HG03066 (cell line): ENCODE measurements around the gene MICALL2.

ENCODE experiments used
- ATAC-seq: cut with Tn5 transposase; IDR thresholded peaks from one replicate; pipeline ENCODE4 v1.9.1; 2021; ENCODE audit warnings: low read depth; ENCODE audit not compliant: unreplicated experiment

The MICALL2 gene

DNA sequence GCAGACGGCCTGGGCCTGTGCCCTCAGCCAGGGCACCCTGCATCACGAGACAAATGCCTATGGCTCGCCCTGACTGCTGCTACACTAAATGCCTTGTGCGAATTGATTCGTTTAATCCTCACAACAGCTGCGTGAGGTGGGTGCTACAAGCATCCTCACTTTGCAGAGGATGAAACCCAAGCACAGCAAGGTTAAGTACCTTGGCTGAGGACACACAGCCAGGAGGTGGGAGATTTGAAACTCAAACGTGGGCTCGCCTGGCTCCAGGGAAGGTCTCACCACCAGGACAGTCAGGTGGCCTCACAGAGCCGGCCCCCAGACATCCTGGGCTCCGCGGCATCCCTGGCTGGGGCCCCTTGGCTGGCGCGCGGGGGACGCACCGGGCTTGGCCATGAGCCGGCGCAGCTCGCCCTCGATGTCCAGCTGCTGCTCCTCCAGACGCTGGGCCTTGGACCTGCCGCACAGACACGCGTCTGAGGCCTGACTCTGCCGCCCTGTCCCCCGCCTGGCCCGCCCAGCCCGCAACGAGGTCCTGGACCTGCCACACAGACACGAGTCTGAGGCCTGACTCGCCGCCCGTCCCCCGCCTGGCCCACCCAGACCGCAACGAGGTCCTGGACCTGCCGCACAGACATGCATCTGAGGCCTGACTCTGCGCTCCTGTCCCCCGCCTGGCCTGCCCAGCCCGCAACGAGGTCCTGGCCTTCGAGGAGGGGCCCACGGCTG, 22.0 kb downstream of the MICALL2 start:
- no peak for ATAC-seq

DNA sequence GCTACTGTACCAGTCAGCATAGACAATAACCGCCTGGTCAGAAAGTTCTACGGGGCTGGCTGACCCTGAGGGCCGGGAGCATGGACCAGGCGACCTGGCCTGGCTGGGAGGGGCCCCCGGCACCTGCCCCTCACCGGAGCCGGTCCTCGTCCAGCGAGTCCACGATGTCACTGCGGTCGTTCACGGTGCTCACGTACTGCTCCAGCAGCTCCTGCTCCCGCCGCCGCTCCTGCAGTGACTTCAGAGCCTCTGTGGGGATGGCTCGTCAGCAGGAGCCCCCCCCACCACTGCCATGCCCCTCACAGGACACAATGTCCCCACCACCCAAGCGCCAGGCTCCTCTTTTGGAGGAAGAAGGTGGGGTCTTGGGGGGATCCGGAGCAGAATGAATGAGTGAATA, 22.7 kb downstream of the MICALL2 start:
- ATAC-seq, result no peak

DNA sequence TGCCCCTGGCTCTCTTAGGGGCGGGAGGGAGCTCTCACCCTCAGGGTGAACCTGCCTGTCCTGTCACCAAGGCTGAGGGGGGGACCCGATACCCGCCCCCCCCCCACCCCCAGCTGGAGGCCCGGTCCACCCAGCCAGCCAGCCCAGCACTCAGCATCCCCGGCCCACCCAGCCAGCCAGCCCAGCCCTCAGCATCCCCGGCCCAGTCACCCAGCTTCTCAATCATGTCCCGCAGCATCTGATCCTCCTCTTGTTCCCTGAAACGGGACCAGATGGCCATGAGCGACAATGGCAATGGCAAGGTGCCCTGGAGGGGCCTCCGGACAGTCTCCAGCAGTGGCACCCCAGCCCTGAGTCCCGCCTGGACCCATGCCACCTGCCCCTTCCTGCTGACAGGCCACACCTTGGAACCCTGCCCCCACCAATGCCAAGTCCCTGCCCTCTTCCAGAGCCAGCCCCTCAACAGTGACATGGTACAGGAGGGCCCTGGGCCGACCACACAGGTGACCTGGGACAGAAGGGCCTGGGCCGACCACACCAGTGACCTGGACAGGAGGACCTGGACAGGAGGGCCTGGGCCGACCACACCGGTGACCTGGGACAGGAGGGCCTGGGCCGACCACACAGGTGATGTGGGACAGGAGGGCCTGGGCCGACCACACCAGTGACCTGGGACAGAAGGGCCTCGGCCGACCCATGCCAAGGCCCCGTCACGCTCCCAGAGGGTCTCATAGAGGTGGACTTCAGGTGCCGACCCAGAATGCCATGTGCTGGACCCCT, 24.2 kb downstream of the MICALL2 start:
- no peak for ATAC-seq

DNA sequence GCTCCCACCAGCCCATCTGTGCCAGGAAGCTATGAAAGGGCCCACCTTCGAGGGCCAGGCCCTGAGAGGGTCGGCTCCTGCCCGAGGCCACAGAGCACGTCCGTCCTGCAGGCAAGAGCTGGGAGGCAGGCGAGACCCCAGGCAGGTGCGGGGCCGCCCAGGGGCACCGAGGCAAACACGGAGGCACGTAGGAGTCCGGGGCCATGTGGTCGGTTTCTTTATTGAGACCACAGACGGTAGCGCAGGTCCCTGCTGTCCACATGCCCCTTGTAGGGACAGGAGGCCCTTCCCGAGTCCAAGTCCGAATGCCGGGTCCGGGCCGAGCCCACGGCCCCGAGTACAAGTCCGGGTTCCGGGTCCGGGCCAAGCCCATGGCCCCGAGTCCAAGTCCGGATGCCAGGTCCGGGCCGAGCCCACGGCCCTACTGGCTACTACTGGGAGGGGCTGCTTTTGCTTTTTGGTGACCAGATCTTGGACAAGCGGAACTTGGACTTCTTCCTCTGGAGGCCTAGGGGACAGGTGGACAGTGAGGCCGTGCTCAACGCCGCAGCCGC, 25.0 kb downstream of the MICALL2 start:
- ATAC-seq, result no peak

DNA sequence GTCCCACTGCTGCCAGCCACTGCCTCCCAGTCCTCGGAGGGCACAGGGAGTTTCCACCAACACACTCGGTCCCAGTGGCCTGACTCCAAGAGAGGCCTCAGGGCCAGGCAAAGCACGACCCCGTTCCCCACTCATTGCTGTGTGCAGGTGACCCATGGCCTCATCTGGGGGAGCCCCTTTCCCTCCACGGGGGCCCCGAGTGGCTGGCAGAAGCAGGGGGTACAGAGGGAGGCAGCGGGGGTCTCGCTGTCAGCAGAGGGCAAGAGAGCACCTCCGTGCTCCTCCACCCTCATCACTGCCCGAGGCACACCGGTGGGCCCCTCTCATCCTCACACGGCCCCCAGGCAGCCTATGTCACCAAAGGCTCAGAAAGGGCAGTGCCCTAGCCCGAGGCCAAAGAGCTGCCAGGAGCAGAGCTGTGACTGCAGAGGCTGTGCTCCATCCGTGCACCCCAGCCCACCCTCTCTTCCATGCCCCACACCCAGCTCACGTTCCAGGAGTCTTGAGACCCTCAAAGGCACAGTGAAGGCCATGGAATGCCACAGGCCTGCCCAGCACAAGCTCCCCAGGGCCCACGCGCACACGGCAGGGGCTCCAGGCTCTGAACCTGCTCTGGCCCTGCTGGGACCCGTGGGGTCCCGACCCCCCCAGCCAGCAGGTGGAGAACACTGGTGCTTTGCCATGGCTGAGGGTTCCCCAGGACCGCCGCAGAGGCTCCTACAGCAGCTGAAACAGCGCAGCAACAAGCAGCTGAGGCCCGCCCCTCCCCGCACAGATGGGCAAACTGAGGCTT, 25.9 kb downstream of the MICALL2 start:
- ATAC-seq, result no peak

DNA sequence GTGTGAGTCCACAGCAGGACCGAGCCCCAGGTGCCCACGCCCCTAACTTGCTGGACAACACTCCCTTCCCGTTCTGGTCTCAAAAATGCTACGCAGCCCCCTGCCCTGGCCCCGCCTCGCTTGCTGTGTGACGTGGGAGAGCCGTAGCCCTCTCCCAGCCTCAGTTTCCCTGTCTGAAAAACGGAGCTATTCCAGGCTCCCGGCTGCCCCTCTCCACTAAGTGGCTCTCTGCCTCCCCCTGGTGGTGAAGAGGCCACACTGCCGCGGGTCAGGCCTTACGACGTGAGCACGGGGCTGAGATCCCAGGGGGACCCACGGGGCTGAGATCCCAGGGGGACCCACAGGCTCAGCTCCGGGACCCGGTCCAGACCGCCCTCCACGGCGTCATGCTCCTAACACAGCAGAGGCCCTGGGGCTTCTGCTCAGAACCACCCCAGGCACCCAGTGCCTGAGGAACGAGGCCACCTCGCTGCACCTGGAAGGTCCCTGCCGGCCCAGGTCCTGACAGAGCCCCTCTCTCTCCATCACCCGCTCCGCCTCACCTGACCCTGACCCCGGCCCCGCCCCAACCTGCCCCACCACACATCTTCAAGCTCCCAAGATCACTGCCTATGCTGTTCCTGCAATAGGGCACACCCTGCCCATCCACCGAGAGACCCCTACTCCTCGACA, 26.7 kb downstream of the MICALL2 start:
- no peak for ATAC-seq

DNA sequence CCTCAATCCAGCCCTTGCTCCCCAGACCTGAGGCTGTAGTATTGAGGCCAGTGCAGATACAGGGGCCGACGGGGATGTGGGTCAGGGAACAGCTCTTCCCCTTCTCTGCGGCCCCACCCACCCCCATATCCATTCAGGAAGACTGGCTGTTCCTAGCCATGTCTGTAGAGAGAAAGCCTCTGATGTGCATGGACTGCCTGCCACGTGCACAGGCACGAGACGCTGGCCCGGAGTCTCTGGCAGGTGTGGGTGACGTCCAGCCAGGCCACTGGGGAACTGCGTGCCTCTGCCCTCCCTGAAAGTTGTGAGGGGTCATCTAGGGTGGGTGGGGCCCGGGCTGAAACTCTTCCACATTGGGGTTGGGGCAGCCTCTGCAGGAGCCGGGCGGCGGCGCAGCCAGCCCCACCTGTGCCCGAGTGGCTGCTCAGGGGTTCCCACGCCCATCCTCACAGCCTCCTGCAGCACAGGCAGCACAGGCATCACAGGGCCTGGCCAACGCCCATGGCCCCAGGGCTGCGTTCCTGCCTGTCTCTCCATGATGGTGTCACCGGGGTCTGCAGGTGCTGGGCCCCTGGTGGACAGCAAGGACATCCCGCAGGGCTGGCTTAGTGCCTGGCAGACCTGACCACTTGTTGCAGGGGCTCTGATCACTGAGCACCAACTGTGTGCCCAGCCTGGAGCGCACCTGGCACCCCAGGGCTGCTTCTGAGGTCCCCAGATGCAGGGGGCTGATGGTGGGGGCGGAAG, 27.5 kb downstream of the MICALL2 start:
- no peak for ATAC-seq

DNA sequence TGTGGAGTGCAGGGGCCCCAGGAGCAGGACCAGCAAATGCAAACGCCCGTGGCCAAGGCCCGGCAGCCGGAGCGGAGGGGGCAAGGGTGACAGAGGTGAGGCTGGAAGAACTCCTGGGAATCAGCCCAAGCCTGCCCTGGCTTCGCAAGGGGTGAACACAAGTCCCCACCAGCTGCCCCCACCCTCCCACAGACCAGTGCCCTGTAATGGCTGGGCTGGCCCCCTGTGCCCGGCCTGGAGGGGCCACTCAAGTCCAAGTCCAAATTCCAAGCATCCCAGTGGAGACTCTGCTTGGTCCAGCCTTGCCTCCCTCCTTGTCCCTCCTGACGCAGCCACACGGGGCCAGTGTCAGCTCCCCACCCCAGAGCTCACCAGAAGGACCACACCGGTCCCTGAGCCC, 28.0 kb downstream of the MICALL2 start:
- ATAC-seq, result no peak

DNA sequence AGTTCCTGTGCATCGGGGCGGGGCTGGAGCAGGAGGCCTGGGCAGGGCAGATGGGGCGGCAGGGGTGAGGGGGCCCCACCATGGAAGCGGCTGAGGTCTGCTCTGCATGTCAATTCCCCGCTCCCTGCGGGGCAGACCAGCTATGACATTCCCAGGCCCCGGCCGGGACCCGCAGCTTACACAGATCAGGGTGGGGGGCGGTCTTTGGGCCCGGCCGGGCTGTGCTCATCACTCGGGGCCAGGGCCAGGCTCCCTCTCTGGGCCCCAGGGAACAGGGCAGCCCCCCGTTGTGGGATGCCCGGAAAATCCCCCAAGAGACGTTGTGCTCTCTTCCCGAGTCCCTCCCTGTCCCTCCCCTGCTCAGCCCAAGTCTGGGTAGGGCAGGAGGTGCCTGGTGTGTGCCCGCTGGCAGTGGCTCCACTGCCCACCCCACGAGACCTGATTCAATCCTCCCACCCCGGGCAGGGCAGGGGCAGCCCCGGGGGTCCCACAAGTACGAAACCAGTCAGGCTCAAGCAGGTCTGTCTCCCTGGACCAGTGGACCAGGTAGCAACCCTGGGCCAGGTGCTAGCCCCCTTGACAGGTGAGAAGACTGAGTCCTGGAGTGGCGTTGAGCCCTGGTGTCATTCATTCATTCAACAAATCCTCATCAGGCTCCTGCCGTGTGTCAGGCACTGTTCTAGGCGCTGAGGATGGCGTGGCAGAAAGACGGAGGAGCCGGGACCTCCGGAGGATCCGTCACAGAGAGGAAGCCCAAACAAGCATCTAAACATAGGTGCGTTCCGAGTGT, 29.0 kb downstream of the MICALL2 start:
- ATAC-seq, result no peak

DNA sequence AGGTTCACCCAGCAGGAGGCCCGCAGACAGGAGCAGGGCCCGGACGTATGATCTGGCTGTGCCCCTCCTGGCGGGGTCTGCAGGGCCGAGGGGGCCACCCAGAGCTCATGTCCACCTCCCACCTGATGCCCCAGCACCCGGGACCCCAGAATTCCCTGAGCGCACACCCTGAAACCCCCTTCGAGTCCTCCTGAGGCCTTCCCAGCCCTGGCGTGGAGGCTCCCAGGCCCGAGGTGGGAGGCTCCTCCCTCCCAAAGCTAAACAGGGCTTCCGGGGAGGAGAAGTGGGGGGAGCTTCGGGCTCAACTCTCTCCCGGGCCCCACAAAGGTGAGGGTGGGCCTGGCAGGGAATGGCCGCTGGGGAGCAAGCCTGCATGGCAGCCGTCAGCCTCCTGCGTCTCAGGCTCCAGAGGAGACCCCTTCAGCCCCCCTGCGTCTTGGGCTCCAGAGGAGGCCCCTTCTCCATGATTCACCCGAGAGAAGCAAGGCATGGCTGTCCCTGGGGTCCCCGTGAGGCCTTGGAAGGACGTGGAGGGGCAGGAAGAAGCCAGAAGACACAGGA, 30.2 kb downstream of the MICALL2 start:
- ATAC-seq, result no peak

DNA sequence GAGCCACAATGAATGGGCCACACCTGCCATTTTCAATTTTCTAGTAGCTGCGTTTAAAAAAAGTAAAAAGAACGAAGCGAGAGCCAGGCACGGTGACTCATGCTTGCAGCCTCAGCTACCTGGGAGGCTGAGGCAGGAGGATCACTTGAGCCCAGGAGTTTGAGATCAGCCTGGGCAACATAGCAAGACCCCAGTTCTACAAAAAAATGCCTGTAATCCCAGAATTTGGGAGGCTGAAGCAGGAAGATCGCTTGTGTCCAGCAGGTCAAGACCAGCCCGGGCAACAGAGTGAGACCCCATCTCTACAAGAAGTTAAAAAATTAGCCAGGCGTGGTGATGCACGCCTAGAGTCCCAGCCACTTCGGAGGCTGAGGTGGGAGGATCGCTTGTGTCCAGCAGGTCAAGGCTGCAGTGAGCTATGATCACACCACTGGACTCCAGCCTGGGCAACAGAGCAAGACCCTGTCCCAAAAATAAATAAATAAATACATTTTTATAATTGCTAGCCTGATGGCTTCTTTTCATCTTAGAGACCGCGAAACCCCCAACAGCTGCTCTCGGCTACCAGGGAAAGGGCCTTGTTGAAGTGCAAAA, 32.1 kb downstream of the MICALL2 start:
- no peak for ATAC-seq

DNA sequence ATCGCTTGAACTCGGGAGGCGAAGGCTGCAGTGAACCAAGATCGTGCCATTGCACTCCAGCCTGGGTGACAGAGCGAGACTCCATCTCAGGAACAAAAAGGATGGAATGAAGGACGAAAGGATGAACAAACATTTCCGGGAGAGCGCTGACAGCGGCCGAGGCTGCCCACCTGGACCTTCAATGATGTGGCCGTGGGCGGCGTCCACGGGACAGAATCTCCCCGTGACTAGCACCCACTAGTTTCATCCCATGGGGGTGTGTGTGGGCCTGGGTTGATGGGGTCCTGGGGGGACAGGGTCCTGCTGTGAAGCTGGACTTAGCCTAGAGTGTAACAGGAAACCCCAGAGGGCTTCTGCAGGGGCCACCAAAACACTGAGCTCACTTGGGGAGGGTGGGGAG, 32.8 kb downstream of the MICALL2 start:
- ATAC-seq, result no peak

DNA sequence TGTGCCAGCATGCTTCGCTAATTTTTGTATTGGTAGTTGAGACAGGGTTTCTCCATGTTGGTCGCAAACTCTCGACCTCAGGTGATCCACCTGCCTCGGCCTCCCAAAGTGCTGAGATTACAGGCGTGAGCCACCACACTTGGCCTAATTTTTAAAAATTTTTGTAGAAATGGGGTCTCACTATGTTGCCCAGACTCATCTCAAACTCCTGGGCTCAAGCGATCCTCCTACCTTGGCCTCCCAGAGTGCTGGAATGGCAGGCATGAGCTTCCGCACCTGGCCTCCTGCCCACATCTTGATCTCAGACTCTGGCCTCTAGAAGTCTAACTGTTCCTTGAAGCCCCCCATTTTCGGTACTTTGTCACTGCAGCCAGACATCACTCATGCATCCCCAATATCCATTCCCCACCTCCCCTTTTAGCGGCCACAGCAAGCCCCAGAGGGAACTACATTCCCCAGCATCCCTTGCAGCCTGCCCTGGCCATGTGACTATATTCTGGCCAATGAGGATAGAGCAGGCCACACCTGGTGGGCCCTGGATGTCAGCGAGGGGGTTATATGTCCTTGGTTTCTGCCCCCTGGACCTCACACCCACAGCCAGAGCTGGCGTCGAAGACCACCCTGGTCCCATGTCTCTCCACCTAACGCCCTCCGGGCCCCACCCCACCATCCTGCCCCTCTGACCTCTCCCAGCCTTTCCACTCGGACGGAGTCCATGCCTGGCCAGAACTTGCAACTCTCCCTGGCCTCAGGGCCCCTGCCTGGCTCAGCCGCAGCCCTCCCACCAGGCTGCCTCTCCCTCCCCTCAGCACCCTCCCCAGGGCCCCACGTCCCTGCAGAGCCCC, 33.8 kb downstream of the MICALL2 start:
- ATAC-seq, result no peak

DNA sequence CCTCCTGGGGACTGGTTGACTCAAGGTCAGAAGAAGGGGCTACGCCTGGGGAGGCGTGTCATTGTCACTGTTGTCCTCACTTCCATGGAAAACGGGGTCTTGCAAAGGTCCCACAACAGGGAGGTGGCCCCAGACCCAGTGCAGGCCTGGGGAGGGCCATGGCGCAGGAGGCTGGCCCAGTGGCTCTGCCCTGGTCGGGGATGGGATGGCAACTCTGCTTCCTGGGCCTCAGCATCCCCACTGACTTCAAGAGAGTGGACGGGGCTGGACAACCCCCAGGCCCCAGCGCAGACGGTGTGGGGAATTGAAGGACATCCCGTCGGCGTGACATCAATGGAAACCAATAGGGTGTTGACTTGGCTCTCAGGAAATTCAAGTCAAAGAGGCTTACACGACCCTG, 35.2 kb downstream of the MICALL2 start:
- ATAC-seq, result no peak

DNA sequence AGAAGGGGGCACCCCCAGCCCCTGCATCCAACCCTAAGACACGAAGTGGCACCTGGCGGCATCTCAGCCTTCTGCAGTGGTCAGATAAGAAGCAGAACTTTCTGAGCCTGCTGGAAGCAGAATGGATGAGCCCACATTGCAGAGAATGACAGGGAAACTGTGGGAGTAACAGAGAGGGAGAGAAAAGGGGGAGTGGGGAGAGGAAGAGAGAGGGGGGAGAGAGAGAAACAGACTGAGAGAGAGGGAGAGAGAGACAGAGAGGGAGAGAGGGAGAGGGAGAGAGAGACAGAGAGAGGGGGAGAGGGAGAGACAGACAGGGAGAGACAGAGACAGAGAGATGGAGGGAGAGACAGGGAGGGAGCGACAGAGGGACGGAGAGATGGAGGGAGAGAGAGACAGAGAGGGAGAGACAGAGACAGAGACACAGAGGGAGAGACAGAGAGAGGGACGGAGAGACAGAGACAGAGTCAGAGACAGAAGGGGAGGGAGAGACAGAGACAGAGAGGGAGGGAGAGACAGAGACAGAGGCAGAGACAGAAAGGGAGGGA, 35.9 kb downstream of the MICALL2 start:
- ATAC-seq, result no peak

DNA sequence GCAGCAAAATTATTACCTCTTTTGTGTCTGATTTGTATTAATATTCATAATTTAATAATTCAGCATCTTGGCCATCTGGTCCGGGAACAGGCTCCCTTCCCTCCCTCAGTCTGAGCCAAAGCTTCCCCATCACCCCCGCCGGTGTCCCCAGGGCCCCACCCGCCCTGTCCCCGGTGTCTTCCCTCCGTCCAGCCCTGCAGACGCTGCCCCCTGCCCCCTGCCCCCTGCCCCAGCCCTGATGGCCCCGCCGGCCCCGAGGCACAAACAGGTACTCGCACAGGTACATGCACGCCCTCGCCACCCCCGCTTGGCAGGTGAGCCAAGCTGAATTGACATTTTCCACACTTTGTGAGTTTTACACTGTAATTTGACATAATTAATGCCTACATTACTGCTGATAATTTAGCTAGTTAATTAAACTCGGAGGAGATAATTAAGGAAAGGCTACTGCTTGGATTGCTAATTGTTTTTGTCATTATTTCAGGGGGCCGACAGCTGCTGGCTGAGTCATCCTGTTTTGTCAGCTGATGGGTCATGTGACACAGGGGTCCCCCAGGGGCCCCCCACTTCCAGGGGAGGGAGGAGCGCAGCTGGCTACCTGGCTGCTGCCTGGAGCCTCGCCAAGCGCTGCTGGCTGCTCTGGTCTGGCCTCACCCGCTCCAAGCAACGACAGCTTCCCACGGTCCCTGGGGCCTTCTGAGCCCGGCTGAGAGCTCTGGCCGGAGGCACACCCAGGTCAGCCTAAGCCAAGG, 36.6 kb downstream of the MICALL2 start:
- no peak for ATAC-seq

DNA sequence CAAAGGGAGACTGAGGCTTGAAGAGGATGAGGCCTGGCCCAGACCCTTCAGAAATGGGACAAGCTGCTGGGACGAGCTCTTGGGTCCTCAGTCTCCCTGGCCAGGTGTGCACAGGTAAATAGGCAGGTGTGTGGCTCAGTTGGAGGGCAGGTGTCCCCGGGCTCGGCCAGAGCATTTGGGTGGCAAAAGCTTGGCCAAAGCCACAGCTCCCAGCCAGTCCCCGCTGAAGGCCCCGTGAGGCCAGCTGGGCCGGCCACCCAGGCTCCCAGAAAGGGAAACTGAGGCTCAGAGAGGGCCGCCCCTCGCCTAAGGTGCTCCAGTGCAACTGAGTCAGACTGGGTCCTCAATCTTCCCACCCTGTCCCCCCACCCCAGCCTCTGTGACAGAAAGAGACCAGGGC, 37.3 kb downstream of the MICALL2 start:
- no peak for ATAC-seq
